GM23338 (cell line): ENCODE results near the gene CNPY3. TPM values are rescaled to one million over a fixed set of nuclear protein-coding genes. Genes with fewer than 3 reads are reported as not detected.
A peak's percentile ranks its signal among the peaks of the same experiment; 100 is the strongest.

Source experiments
- ATAC-seq: fragments of 200-7000 bp; cut with Tn5 transposase; 3 replicates; pipeline ENCODE4 v1.9.1; 2020
- DNase-seq: peaks from one replicate; pipeline ENCODE4 v3.0.0-alpha.2; 2015; ENCODE audit warnings: low spot score
- H2AFZ ChIP-seq: fragments of 200-600 bp; sonication (generic); 2 replicates; pipeline ENCODE4 v1.8.0; 2016; ENCODE audit warnings: antibody characterized with exemption, mild to moderate bottlenecking, moderate library complexity
- H3F3A ChIP-seq: fragments of 200-600 bp; sonication (generic); replicated peaks from 2 replicates; pipeline ENCODE4 v1.8.0; 2017; ENCODE audit warnings: antibody characterized with exemption, mixed run types, low read depth
- H3K27ac ChIP-seq: fragments of 200-600 bp; sonication (generic); 2 replicates; pipeline ENCODE4 v1.6.1; 2016; ENCODE audit warnings: low read depth
- H3K27me3 ChIP-seq: fragments of 200-600 bp; sonication (generic); 2 replicates; pipeline ENCODE4 v1.8.0; 2016; ENCODE audit warnings: mild to moderate bottlenecking, mixed run types, moderate library complexity; ENCODE audit not compliant: insufficient read depth
- H3K36me3 ChIP-seq: fragments of 200-600 bp; sonication (generic); 2 replicates; pipeline ENCODE4 v1.8.0; 2016; ENCODE audit warnings: mild to moderate bottlenecking; ENCODE audit not compliant: insufficient read depth
- H3K4me1 ChIP-seq: fragments of 200-600 bp; sonication (generic); 2 replicates; pipeline ENCODE4 v1.8.0; 2016; ENCODE audit warnings: mild to moderate bottlenecking, moderate library complexity; ENCODE audit not compliant: insufficient read depth
- H3K4me2 ChIP-seq: fragments of 200-600 bp; sonication (generic); 2 replicates; pipeline ENCODE4 v1.7.1; 2017; ENCODE audit warnings: mixed run types
- H3K4me3 ChIP-seq: fragments of 200-600 bp; sonication (generic); 2 replicates; pipeline ENCODE4 v1.6.1; 2016; ENCODE audit warnings: mixed run types
- H3K79me2 ChIP-seq: fragments of 200-600 bp; sonication (generic); replicated peaks from 2 replicates; pipeline ENCODE4 v1.8.0; 2017; ENCODE audit warnings: mild to moderate bottlenecking; ENCODE audit not compliant: insufficient read depth
- H3K9me2 ChIP-seq: fragments of 200-600 bp; sonication (generic); 2 replicates; pipeline ENCODE4 v1.8.0; 2017; ENCODE audit not compliant: insufficient read depth
- H4K20me1 ChIP-seq: fragments of 200-600 bp; sonication (generic); replicated peaks from 2 replicates; pipeline ENCODE4 v1.8.0; 2017; ENCODE audit warnings: mild to moderate bottlenecking; ENCODE audit not compliant: insufficient read depth
- H3K27ac Mint-ChIP-seq: 2 replicates; pipeline ENCODE4 v1.8.0; 2020; ENCODE audit warnings: inconsistent platforms, mild to moderate bottlenecking, moderate library complexity, mixed read lengths
- H3K27me3 Mint-ChIP-seq: 3 replicates; pipeline ENCODE4 v1.8.0; 2022; ENCODE audit warnings: low read depth, mild to moderate bottlenecking, moderate library complexity, mixed read lengths, inconsistent platforms; ENCODE audit not compliant: insufficient read depth, poor library complexity
- H3K36me3 Mint-ChIP-seq: 3 replicates; pipeline ENCODE4 v1.8.0; 2021; ENCODE audit warnings: low read depth, mild to moderate bottlenecking, inconsistent platforms, moderate library complexity, mixed read lengths
- H3K4me1 Mint-ChIP-seq: 3 replicates; pipeline ENCODE4 v1.8.0; 2020; ENCODE audit warnings: mild to moderate bottlenecking, inconsistent platforms, mixed read lengths
- H3K4me3 Mint-ChIP-seq: 3 replicates; pipeline ENCODE4 v1.8.0; 2021; ENCODE audit warnings: moderate library complexity, mild to moderate bottlenecking, inconsistent platforms, mixed read lengths
- H3K9me3 Mint-ChIP-seq: 3 replicates; pipeline ENCODE4 v1.8.0; 2020; ENCODE audit warnings: moderate library complexity, mild to moderate bottlenecking, inconsistent platforms, mixed read lengths
- CREB1 ChIP-seq: fragments of 250-450 bp; sonication (Bioruptor Pico); IDR thresholded peaks from 2 replicates; pipeline ENCODE4 v1.5.0; 2020; ENCODE audit warnings: low read depth, mild to moderate bottlenecking, moderate library complexity
- CTCF ChIP-seq, 2 experiments: fragments of 200-600 bp in 1 of 2; sonication (generic) in 1 of 2; conservative IDR thresholded peaks; 2 replicates each; pipeline versions ENCODE4 v1.5.1 to v1.6.1; 2016 to 2017; ENCODE audit warnings: antibody characterized with exemption in 2 of 2, low read depth in 2 of 2, mild to moderate bottlenecking in 2 of 2, moderate library complexity in 1 of 2
- ETS1 ChIP-seq: IDR thresholded peaks from 2 replicates; pipeline ENCODE4 v1.6.1; 2016; ENCODE audit warnings: antibody characterized with exemption
- EZH2 ChIP-seq: fragments of 200-600 bp; sonication (generic); IDR thresholded peaks from one replicate; pipeline ENCODE4 v1.8.0; 2017; ENCODE audit warnings: antibody characterized with exemption, mild to moderate bottlenecking, low read depth; ENCODE audit not compliant: unreplicated experiment
- EZH2phosphoT487 ChIP-seq: fragments of 200-600 bp; sonication (generic); IDR thresholded peaks from one replicate; pipeline ENCODE4 v1.8.1; 2018; ENCODE audit warnings: antibody characterized with exemption; ENCODE audit not compliant: unreplicated experiment
- JUNB ChIP-seq: IDR thresholded peaks from one replicate; pipeline ENCODE4 v1.6.1; 2016; ENCODE audit warnings: antibody characterized with exemption; ENCODE audit not compliant: unreplicated experiment
- NANOG ChIP-seq: IDR thresholded peaks from 2 replicates; pipeline ENCODE4 v1.6.1; 2016; ENCODE audit warnings: antibody characterized with exemption, borderline replicate concordance
- POLR2AphosphoS5 ChIP-seq: IDR thresholded peaks from 2 replicates; pipeline ENCODE4 v1.6.1; 2016; ENCODE audit warnings: antibody characterized with exemption, low read depth
- STAT1 ChIP-seq: IDR thresholded peaks from one replicate; pipeline ENCODE4 v1.6.1; 2016; ENCODE audit warnings: antibody characterized with exemption; ENCODE audit not compliant: unreplicated experiment
- ZNF114 ChIP-seq: fragments of 250-450 bp; sonication (Bioruptor Pico); IDR thresholded peaks from 2 replicates; pipeline ENCODE4 v1.5.0; 2020; ENCODE audit warnings: mild to moderate bottlenecking, moderate library complexity
- ZNF331 ChIP-seq: fragments of 250-450 bp; sonication (Bioruptor Pico); IDR thresholded peaks from 2 replicates; pipeline ENCODE4 v1.5.0; 2020; ENCODE audit warnings: low read depth, mild to moderate bottlenecking, moderate library complexity
- polyA plus RNA-seq: library from polyadenylated mRNA; unstranded; fragments of >200 nt; fragmentation: Nextera tagmentation; extraction: Ambion mirVana; gene quantifications from 2 replicates; pipeline ENCODE4 v1.2.1, GENCODE V29; 2016
- total RNA-seq: library from RNA; depleted of rRNA; stranded (reverse); fragments of >200 nt; shearing (Covaris generic); gene quantifications from 2 replicates; pipeline ENCODE4 v1.2.3, GENCODE V29; 2014
- TF ChIP-seq, protein P1 (sequence below): IDR thresholded peaks from one replicate; pipeline ENCODE4 v1.6.1; 2018; ENCODE audit warnings: antibody characterized with exemption; ENCODE audit not compliant: unreplicated experiment
- TF ChIP-seq, protein P2 (sequence below): fragments of 250-450 bp; sonication (Bioruptor Pico); IDR thresholded peaks from 2 replicates; pipeline ENCODE4 v1.5.0; 2020; ENCODE audit warnings: mild to moderate bottlenecking, moderate library complexity

Gene CNPY3
- total and polyA plus RNA-seq, 2 experiments from 2014 or later: 67.0 to 74.5 TPM

- no peak overlapping the region for H3K4me2 ChIP-seq
- H3K9me3 Mint-ChIP-seq: no peaks in the 10 kb centered on the region
- H3K27ac Mint-ChIP-seq: peak overlapping the region; percentile 24
- H3K27me3 Mint-ChIP-seq: peaks cover 11% of the 10 kb centered on the region
- H3K27ac ChIP-seq: 0 out of 2 replicates have a peak overlapping the region, but pooled peaks have one; percentile 37
- no peaks in the 10 kb centered on the region for H3K4me1 ChIP-seq
- peaks cover 7% of the 10 kb centered on the region; the same call in 1 of the 2 replicates for H4K20me1 ChIP-seq
- H3K36me3 ChIP-seq: peaks cover 20% of the 10 kb centered on the region
- H3K9me2 ChIP-seq: no peaks in the 10 kb centered on the region
- peaks cover 16% of the 10 kb centered on the region for H3K4me1 Mint-ChIP-seq
- peaks cover 13% of the 10 kb centered on the region for H3K79me2 ChIP-seq
- H2AFZ ChIP-seq: no peak overlapping the region
- DNase-seq (peak; percentile 21), ATAC-seq (peak; percentile 70)
- H3K4me3 ChIP-seq: no peak overlapping the region
- H3F3A ChIP-seq: 0 out of 2 replicates have a peak, but pooled peaks cover 10% of the 10 kb centered on the region
- no peak overlapping the region; the same call in 2 of the 3 replicates for H3K4me3 Mint-ChIP-seq
- peaks cover 67% of the 10 kb centered on the region for H3K36me3 Mint-ChIP-seq
- TF ChIP-seq ETS1 (no peak), EZH2phosphoT487 (no peak), NANOG (no peak), POLR2AphosphoS5 (no peak), EZH2 (no peak), JUNB (no peak), CTCF (conservative IDR thresholded peaks at IDR 0.05; ENCODE audit: low read depth in 2 of 2) (no peak), ZNF114 (CRISPR knock-in tag) (no peak), CREB1 (CRISPR knock-in tag) (no peak), STAT1 (no peak), ZNF331 (CRISPR knock-in tag) (no peak)
- TF ChIP-seq, protein P1, sequence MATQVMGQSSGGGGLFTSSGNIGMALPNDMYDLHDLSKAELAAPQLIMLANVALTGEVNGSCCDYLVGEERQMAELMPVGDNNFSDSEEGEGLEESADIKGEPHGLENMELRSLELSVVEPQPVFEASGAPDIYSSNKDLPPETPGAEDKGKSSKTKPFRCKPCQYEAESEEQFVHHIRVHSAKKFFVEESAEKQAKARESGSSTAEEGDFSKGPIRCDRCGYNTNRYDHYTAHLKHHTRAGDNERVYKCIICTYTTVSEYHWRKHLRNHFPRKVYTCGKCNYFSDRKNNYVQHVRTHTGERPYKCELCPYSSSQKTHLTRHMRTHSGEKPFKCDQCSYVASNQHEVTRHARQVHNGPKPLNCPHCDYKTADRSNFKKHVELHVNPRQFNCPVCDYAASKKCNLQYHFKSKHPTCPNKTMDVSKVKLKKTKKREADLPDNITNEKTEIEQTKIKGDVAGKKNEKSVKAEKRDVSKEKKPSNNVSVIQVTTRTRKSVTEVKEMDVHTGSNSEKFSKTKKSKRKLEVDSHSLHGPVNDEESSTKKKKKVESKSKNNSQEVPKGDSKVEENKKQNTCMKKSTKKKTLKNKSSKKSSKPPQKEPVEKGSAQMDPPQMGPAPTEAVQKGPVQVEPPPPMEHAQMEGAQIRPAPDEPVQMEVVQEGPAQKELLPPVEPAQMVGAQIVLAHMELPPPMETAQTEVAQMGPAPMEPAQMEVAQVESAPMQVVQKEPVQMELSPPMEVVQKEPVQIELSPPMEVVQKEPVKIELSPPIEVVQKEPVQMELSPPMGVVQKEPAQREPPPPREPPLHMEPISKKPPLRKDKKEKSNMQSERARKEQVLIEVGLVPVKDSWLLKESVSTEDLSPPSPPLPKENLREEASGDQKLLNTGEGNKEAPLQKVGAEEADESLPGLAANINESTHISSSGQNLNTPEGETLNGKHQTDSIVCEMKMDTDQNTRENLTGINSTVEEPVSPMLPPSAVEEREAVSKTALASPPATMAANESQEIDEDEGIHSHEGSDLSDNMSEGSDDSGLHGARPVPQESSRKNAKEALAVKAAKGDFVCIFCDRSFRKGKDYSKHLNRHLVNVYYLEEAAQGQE: no peak
- TF ChIP-seq, protein P2, sequence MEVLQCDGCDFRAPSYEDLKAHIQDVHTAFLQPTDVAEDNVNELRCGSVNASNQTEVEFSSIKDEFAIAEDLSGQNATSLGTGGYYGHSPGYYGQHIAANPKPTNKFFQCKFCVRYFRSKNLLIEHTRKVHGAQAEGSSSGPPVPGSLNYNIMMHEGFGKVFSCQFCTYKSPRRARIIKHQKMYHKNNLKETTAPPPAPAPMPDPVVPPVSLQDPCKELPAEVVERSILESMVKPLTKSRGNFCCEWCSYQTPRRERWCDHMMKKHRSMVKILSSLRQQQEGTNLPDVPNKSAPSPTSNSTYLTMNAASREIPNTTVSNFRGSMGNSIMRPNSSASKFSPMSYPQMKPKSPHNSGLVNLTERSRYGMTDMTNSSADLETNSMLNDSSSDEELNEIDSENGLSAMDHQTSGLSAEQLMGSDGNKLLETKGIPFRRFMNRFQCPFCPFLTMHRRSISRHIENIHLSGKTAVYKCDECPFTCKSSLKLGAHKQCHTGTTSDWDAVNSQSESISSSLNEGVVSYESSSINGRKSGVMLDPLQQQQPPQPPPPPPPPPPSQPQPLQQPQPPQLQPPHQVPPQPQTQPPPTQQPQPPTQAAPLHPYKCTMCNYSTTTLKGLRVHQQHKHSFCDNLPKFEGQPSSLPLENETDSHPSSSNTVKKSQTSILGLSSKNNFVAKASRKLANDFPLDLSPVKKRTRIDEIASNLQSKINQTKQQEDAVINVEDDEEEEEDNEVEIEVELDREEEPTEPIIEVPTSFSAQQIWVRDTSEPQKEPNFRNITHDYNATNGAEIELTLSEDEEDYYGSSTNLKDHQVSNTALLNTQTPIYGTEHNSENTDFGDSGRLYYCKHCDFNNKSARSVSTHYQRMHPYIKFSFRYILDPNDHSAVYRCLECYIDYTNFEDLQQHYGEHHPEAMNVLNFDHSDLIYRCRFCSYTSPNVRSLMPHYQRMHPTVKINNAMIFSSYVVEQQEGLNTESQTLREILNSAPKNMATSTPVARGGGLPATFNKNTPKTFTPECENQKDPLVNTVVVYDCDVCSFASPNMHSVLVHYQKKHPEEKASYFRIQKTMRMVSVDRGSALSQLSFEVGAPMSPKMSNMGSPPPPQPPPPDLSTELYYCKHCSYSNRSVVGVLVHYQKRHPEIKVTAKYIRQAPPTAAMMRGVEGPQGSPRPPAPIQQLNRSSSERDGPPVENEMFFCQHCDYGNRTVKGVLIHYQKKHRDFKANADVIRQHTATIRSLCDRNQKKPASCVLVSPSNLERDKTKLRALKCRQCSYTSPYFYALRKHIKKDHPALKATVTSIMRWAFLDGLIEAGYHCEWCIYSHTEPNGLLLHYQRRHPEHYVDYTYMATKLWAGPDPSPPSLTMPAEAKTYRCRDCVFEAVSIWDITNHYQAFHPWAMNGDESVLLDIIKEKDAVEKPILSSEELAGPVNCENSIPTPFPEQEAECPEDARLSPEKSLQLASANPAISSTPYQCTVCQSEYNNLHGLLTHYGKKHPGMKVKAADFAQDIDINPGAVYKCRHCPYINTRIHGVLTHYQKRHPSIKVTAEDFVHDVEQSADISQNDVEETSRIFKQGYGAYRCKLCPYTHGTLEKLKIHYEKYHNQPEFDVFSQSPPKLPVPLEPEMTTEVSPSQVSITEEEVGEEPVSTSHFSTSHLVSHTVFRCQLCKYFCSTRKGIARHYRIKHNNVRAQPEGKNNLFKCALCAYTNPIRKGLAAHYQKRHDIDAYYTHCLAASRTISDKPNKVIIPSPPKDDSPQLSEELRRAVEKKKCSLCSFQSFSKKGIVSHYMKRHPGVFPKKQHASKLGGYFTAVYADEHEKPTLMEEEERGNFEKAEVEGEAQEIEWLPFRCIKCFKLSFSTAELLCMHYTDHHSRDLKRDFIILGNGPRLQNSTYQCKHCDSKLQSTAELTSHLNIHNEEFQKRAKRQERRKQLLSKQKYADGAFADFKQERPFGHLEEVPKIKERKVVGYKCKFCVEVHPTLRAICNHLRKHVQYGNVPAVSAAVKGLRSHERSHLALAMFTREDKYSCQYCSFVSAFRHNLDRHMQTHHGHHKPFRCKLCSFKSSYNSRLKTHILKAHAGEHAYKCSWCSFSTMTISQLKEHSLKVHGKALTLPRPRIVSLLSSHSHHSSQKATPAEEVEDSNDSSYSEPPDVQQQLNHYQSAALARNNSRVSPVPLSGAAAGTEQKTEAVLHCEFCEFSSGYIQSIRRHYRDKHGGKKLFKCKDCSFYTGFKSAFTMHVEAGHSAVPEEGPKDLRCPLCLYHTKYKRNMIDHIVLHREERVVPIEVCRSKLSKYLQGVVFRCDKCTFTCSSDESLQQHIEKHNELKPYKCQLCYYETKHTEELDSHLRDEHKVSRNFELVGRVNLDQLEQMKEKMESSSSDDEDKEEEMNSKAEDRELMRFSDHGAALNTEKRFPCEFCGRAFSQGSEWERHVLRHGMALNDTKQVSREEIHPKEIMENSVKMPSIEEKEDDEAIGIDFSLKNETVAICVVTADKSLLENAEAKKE (CRISPR knock-in tag): no peak
- no peaks in the 10 kb centered on the region for H3K27me3 ChIP-seq
These were observed 9.9 kb downstream of the CNPY3 start for GRCh38 chr6:42938987-42939809.
